Activated CD8-positive, alpha-beta memory T cell treated with anti-CD3 and anti-CD28 coated beads, Interleukin-2, amount 50 U/mL, for 1 hour (primary cell): ENCODE data around the gene IRX4.

Experiments used
- DNase-seq: peaks from one replicate; pipeline ENCODE4 v3.0.0-alpha.2; 2020; ENCODE audit errors: extremely low read depth

Gene IRX4

DNA sequence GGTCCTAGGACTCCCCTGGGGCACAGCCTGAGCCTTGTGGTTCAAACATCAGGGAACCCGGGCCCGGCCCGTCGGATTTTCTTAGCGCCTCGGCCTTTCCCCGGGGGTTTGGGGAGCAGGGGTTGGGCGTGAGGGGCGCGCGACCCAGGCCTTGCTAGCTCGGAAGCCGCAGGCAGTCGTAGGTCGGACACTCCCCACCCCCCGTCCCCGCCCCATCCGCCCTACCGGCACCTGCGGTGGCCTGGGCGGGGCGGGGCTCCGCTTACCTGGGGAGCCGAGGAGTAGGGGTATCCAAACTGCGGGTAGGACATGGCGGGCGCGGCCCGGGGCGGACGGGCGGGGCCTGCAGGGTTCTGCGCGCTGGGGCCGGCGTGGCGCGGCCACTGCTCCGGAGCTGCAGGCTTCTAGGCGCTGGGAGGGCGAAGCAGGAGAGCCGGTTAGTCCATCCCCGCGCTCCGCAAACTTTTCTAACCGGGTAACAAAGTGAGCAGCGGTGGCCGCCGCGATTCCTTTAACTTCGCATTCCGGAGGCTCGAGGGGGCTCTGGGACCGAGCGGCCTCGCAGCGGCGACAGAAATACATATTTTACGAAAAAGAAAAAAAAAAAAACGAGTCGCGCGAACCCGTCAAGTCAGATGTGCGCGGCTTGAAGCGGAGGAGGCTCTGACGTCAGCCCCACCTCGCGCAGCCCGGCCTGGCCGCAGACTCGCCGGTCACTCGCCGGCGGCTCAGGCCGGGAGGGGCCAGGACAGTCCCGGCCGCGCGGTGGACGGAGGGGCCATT, at the start of gene IRX4:
TSS of gene IRX4 (minus strand) at position 589 of the 783 bp plus-strand sequence. CDS start at position 311, 278 bp downstream.
- DNase-seq: no peak

DNA sequence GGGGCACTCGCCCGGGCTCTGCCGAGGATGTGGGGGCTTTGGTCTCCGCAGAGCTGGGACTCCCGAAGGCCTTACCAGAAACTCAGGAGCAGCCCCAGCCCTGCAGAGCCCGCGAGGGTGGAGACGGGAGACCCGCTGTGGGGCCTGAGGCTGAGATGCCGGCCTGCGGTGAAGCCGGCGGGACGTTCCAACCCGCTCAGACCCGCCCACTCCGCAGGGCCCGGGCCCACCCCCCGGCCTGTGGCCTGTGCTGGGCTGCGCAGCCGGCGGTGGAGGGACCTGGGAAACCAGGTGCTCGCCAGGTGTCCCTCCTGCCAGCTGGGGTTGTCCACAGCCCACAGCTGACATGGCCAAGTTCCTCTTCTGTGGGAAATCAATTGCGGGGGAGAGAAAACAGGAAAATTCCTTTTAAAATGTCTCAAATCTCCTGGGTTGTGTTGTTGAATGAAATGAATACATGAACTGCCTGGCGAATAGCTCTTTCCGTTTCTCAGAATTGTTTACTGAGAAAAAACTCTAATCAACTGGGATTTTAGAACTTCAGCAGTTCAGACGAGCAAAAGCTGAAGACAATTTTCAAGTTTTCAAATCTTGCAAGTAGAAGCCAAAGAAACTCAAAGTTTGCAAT, 49.0 kb upstream of the IRX4 start:
- no peak for DNase-seq

DNA sequence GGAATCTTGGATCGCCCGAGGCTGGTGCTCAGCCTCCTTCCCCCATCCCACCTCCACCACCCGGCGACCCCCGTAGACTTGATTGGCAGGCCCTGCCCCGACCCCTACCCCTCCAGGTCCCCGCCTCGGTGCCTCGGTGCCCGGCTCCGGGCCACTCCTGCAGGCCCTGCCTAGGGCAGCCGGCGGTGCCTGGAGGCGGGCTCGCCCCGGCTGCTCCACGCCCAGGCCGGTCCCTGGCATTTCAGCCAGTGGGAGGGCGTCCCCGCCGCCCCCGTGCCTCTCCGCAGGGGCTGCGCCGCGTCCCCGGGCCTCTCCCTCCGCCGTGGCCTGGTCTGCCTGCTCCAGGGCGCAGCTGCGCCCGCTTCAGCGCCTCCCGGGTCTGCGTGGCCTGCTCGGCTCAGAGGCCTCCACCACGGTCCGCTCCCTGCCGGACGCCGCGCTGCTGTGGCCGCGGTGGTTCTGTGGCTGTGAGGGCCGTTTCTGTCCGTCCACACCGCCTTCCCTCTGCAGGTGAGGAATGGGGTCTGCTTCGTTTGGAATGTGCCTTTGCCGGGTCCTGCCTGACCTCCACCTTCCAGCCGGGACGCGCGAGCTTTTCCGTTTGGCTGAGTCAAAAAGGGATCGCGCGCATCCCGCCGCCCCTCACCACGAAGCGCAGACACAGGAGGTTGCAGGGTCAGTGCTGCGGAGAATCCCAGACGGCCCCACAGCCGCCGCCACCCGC, 48.3 kb upstream of the IRX4 start:
- DNase-seq: no peak

DNA sequence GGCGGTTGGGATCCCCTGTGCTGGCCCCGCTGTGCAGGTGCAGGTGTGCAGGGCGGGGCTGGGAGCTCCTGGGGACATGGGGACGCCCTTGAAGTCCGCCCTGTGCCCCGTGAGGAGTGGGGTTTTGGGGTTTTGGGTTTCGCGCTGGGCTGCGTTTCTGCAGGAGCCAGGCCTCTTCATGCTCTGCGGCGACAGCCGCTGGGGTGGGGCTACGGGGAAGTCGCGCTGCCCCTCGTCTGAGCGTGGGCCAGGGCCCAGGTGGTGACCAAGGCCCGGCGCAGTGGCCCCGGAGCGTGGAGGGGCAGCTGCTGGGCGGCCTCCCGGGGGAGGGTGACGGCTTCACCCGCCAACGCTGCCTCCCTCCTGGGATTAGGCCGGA, 47.8 kb upstream of the IRX4 start:
- DNase-seq: no peak

DNA sequence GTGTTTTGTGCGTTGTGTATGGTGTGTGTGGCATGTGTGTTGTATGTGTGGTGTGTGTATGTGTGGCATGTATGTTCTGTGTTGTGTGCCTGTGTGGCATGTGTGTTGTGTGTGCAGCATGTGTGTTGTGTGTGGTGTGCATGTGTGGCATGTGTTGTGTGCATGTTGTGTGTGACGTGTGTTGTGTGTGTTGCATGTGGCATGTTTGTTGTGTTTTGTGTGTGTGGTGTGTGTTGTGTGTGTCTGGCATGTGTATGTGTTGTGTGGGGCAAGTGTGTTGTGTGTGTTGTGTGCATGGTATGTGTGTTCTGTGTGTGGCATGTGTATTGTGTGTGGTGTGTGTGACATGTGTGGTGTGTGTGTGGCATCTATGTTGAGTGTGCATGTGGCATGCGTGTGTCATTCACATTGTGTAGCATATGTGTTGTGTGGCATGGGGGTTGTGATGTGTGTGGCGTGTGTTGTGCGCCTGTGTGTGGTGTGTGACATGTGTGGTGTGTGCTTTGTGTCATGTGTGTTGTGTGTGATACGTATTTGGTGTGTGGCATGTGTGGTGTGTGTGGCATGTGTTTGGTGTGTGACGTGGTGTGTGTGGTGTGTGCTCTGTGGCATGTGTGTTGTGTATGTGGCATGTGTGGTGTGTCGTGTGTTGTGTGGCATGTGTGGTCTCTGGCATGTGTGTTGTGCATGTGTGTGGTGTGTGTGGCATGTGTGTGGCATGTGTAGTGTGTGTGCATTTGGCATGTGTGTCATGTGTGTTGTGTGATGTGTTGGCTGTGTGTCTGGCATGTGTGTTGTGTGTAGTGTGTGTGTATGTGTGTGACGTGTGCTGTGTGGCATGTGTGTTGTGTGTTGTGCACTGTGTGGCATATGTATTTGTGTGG, 46.6 kb upstream of the IRX4 start:
- no peak for DNase-seq

DNA sequence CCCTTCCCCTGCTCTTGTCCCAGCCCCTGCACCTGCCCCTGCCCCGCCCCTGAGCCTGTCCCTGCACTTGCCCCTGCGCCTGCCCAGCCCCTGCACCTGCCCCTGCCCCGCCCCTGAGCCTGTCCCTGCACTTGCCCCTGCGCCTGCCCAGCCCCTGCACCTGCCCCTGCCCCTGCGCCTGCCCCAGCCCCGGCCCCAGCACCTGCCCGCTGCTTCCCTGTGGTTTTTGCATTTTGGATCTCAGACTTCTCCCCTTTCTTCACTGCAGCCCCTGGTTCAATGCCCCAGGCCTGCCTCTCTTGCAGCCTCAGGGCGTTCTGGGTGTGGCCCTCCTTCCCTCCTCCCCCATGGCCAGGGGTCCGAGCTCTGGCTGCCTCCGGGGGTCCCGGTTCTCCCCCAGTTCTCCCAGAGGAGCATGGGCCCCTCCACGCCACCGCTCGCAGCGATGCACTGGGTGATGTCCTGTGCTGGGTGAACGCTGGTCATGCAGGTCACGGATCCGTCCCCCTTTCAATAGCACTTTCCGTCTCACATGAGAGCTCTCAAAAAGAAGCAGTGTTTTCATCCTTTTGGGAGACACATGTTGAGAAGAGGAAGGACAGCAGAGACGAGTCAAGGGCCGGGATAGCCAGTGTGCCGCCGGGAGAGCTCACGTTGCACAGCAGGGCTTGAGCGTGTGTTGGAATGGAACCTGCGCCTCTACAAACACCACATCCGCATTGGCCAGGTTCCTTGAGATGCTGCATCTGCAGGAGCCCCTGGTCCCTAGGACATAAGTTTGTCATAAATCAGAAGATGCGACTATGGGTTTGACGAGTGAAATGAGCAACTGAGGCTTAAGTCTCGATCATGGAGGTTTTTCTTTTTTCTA, 44.0 kb upstream of the IRX4 start:
- no peak for DNase-seq

DNA sequence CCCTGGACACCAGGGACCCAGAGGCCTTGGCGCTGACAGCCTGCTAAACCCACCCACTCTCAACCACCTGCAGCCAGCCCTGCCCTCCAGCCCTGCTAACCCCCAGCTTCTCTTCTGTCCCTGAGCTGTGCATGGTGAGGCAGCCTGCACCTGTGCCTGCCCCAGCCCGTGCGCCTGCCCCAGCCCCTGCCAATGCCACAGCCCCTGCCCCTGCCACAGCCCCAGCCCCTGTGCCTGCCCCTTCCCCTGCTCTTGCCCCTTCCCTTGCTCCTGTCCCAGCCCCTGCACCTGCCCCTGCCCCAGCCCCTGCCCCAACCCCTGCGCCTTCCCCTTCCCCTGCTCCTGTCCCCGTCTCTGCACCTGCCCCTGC, 43.3 kb upstream of the IRX4 start:
- no peak for DNase-seq

DNA sequence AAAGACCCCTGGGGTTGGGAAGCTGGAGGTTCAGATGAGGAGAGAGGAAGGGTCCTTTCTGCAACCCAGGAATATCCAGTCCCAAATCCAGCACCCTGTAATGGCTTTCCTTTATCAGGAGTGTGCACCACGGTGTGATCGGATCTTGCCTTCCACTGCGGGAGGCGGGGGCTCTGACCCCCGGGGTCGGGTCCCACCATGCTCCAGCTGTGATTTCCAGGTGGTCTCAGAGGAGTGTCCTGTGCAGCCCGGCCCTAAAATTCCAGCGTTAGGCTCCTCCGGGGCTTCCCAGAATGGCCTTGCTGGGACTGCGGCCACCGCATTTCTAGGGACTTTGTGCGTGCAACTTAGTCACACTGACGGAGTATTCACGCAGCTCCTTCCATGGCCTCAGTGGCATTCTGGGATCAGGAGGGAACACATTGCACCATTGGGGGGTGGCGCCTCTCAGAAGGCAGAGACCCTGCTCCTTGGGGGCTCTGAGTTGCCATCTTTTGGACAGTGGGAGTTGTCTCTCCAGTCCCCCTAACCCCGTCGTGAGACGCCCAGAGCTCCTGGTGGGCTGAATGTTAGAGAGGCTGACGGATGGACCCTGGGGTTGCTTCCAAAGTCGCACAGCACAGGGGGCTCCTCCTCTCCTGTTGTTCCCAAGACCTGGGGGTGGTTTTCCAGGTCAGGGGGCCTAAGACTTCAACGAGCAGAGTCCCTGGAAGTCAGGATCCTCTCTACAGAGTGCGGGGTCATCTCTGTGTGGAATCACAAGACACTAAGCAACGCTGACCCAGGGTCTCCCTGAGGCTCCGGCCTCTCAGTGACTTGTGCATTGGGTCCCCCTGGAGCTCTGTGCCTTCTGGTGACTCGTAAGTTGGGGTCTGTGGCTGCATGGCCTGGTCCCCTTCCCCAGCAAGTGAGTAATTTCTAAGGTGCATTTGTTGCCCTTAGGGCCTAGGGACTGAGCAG, 42.7 kb upstream of the IRX4 start:
- DNase-seq: no peak

DNA sequence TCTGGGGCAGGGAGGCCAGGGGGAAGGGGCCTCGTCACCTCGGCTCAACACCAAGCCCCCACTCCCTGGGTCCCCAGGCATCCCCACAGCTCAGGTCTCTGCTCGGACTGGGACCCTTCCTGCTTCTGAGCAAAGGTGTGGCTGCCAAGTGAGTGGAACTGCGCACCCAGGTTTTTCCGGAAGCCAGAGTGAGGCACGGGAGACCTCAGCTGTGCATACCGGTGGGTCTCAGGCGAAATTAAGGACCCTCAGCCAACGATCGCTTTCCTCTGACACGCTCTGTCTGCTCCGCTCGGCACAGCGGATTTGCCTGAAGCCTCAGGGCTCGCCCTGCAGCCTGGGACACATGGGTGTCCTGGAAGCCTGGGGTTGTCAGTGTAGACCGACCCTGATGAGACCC, 41.0 kb upstream of the IRX4 start:
- DNase-seq: no peak

DNA sequence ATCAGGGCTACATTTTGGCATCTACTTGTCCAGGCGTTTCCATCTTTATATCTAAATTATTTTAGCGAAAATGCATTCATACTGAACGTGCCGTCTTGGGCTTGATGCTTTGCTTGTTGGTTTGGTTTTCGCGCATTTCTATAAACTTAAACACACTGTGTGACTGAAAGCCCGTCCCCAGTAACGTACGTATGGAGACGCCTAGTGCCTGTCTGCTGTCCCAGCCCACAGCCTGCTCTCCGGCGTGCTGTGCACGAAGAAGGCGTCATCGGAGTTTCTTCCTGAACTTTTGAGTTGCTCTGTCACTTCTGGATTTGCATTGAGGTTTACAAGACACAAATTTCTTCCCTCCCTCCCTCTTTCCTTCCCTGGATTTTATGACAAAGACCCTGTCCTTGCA, 40.6 kb upstream of the IRX4 start:
- no peak for DNase-seq

DNA sequence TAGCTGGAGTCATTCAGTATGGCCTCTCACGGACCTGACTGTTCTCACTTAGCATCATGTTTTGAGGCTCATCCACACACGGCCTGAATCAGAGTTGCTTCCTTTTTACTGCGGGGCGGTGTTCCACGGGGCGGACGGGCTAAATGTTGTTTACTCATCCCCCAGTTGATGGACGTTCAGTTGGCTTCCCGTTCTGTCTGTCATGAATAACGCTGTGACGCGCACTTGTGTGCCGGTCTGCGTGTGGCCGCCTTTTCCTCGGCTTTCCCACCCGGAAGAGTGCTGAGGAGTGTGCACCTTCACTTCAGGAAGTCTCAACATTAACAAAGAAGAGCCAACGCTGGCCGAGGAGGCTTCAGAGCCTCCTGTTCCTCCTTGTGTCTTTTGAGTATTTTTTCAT, 39.0 kb upstream of the IRX4 start:
- no peak for DNase-seq

DNA sequence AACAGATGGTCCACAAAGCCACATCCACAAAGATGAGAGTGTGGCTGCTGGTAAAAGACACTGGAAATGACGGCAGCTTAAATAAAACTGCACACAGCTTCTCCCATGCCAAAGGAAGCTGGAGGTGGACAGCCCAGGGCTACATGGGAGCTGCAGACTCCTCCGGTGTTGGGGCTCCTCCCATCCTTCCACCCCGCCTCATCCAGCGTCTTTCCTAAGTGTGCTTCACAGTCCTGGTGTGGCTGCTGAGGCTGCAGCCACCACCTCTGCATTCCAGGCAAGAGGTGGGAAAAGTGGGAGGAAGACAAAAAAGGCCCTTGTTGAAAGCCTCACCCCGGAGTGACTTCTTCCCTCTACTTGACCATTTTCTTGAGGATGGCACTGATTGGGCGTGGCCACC, 37.0 kb upstream of the IRX4 start:
- no peak for DNase-seq

DNA sequence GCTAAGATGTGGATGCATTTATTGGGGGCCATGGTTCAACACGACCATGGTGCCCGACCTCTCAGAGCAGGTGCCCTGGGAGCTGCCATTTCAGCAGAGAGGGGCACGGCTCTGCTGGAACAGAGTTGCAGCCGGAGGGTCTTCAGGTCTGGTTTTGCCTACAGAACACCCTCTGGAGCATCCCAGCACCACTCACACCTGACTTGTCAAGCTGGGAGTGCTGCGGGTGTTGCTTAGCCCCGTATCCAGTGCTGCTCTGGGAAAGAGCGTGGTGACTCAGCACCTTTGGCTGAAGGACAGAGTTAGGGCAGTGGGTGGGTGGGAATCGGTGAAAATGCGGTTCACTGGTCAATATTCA, 36.5 kb upstream of the IRX4 start:
- no peak for DNase-seq

DNA sequence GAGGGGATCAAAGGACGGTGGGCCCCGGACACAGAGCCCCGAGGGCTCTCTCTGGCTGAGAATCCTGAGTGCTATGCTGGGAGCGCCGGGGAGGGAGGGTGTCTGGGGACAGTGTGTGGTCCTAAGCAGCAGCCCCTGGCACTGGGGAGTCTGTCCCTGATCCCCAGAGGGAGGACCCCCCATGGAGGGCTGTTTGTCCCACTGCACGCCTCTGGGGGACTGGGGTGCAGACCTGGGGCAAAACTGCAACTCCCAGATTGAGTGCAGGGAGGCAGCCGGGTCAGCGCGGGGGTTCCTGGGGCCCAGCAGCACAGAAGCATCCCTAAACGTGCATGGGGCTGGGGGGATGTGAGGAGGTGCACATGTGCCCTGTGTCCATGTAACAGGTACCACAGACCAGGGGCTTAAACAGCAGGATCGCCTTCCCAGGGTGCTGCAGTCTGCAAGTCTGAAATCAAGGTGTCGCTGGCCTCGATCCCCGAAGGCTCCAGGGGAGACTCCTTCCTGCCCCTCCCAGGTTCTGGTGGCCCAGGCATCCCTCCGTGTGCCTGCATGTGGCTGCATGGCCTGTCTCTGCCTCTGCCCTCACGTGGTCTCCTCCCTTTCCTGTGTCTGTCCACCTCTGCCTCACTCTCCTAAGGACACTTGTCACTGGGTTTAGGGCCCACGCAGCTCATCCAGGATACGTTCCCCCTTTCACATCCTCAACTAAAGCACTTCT, 35.9 kb upstream of the IRX4 start:
- DNase-seq: no peak

DNA sequence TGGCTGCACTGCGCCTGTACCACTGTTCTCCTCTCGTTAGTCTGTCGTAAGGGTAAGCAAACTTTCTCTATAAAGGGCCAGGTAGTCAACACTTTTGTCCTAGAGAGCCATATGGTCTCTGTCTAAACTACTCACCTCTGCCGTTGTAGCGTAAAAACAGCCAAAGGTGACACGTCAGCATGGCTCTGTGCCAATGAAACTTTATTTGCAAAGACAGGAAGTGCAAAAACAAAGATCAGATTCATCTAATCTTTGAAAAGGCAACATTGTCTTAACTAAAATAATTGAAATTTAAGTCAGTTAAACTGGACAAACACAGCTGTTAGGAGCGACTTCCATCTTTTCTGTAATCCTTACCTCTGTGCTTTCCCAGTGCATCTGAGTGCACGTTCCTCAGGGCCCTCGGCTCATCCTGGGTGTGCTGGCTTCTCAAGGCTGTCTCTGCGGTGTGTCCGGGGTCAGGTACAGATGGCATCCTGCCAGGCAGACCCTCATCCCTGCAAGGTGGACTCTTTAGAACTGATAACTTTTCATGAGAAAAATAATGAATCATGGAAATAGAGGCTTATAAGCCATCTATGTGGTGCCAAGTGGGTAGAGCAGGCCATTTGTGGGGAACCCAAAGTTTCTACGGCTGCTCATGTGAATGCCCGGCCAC, 35.2 kb upstream of the IRX4 start:
- no peak for DNase-seq

DNA sequence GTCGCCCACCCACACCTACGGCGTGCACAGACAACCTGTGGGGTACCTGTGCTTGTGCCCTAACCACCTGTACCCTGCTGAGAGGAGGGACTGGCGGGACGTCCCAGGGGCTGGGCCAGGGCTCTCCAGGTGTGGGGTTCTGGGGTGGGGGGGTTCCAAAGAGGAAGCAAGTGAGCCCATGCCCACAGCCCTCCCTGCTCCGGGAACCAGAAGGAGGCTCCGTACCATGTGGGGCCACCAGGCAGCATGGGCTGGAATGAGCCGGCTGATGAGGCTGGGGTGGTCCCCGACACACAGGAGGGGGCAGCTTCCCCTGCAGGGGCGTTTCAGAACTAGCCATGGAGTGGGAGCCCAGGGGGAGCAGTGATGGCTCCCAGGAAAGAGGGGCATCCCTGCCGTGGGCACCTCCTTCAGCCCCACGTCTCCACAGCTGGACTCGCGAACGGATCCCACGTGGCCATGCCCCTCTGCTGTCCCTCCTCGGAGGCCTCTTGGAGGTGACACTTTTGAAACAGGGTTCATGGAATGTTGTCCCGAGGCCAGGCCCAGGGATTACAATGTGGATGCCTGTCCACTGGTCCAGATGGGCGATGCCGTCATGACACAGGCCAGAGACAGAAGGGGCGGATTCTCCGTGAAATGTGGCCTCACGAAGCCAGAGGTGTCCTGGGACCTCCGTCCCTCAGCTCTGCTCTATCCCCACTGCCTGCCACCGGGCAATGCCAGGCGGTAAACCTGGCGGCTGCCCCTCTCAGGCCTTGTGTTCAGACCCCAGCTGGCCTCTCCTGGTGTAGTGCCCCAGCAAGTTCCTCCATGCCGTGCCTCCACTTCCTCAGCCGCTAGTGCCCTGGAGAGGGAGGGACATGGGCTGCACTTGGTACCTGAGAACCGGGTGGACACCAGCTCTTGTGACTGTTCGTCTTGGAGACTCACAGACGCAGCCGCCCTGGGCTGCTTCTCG, 33.6 kb upstream of the IRX4 start:
- DNase-seq: no peak

DNA sequence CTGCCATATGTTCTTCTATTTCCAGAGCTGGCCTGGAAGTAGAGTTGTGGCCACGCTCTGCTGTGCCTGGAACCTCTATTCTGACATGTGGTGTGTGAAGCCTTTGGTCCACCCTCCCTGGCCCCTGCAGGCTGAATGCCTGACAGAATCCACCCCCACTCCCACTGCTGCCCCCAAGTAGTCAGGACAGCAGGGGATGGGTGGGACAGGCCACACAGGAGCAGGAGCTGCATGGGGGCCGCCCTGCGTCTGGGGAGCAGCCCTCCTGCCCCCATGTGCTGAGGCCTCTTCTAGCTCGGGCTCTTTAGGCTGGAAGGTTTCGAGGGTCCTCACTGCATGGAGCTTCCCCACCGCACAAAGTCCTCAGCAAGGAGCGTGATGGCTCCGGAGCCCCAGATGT, 32.6 kb upstream of the IRX4 start:
- no peak for DNase-seq

DNA sequence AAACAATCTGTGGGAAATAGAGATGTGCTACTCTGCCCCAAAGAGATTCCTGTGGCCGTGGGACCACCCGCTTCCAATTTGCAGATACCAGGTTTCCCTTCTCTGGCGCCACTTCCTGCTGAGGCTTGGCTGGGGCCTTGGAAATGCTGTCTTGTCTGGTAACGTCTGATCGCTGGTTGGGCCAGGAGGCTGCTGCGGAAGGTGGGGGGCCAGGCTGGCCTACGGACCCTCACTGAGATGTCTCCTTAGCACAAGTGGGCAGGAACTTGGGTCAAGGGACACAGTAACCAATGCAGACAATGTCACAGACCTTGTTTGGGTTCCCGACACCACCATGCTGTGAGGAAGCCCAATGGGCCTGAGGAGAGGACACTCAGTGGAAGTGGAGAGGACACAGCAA, 31.7 kb upstream of the IRX4 start:
- no peak for DNase-seq
